Measurements from ENCODE around the gene CDH23.

CDH23 gene

GRCh38 chr10:71643904-71644303, 247.2 kb downstream of the CDH23 start:
- TF ChIP-seq ZFX (IDR thresholded peaks at IDR 0.05; ENCODE audit: borderline replicate concordance) (no peak), CTCF (IDR thresholded peaks at IDR 0.05) (no peak)
- no peak overlapping the region for H3K27ac ChIP-seq

- TF ChIP-seq CTCF (IDR thresholded peaks at IDR 0.05): no peak
- TF ChIP-seq ZFX (IDR thresholded peaks at IDR 0.05; ENCODE audit: borderline replicate concordance): no peak
- H3K27ac ChIP-seq: no peak overlapping the region
These were observed 247.8 kb downstream of the CDH23 start for GRCh38 chr10:71644307-71645180.

GRCh38 chr10:71645185-71645584, 248.5 kb downstream of the CDH23 start:
- TF ChIP-seq CTCF (IDR thresholded peaks at IDR 0.05): no peak
- TF ChIP-seq ZFX (IDR thresholded peaks at IDR 0.05; ENCODE audit: borderline replicate concordance): no peak
- H3K27ac ChIP-seq: no peak overlapping the region

GRCh38 chr10:71646037-71646436, 249.3 kb downstream of the CDH23 start:
- no peak for TF ChIP-seq ZFX (IDR thresholded peaks at IDR 0.05; ENCODE audit: borderline replicate concordance)
- TF ChIP-seq CTCF (IDR thresholded peaks at IDR 0.05): no peak
- H3K27ac ChIP-seq: no peak overlapping the region

- TF ChIP-seq CTCF (IDR thresholded peaks at IDR 0.05) (no peak), ZFX (IDR thresholded peaks at IDR 0.05; ENCODE audit: borderline replicate concordance) (no peak)
- H3K27ac ChIP-seq: no peak overlapping the region
These were observed 250.0 kb downstream of the CDH23 start for GRCh38 chr10:71646592-71647292.

GRCh38 chr10:71647526-71648253, 251.0 kb downstream of the CDH23 start:
- TF ChIP-seq CTCF (IDR thresholded peaks at IDR 0.05): peak; percentile 46
- TF ChIP-seq ZFX (IDR thresholded peaks at IDR 0.05; ENCODE audit: borderline replicate concordance): no peak
- no peak overlapping the region for H3K27ac ChIP-seq

Measured in 22Rv1 (cell line).